Measurements from ENCODE around the gene TSSK6. TPM values are rescaled to one million over a fixed set of nuclear protein-coding genes. Genes with fewer than 3 reads are reported as not detected.
A peak's percentile ranks its signal among the peaks of the same experiment; 100 is the strongest.

The TSSK6 gene
- total RNA-seq, 4 donors from 2014 or later = 1.9 to 3.8 (median 3.0) TPM

GRCh38 chr19:19559931-19560330 is 44.6 kb upstream of the TSSK6 start:
- H3K9me3 ChIP-seq = no peaks in the 10 kb centered on the region
- H3K36me3 ChIP-seq = no peaks in the 10 kb centered on the region
- no peak for TF ChIP-seq POLR2A (IDR thresholded peaks at IDR 0.05)
- TF ChIP-seq, protein P1, sequence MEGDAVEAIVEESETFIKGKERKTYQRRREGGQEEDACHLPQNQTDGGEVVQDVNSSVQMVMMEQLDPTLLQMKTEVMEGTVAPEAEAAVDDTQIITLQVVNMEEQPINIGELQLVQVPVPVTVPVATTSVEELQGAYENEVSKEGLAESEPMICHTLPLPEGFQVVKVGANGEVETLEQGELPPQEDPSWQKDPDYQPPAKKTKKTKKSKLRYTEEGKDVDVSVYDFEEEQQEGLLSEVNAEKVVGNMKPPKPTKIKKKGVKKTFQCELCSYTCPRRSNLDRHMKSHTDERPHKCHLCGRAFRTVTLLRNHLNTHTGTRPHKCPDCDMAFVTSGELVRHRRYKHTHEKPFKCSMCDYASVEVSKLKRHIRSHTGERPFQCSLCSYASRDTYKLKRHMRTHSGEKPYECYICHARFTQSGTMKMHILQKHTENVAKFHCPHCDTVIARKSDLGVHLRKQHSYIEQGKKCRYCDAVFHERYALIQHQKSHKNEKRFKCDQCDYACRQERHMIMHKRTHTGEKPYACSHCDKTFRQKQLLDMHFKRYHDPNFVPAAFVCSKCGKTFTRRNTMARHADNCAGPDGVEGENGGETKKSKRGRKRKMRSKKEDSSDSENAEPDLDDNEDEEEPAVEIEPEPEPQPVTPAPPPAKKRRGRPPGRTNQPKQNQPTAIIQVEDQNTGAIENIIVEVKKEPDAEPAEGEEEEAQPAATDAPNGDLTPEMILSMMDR (IDR thresholded peaks at IDR 0.05) = no peak
- no peak for TF ChIP-seq POLR2AphosphoS5 (IDR thresholded peaks at IDR 0.05)
- no peak for TF ChIP-seq EP300 (IDR thresholded peaks at IDR 0.05)

GRCh38 chr19:19558636-19559035 is 43.3 kb upstream of the TSSK6 start:
- TF ChIP-seq EP300 (IDR thresholded peaks at IDR 0.05) (no peak), POLR2A (IDR thresholded peaks at IDR 0.05) (no peak)
- 92% methylated on average over 16 of the region's 16 CpGs for WGBS
- Histone ChIP-seq H3K4me1 (no peaks in the 10 kb centered on the region), H3K9me3 (no peaks in the 10 kb centered on the region), H3K27me3 (no peaks in the 10 kb centered on the region), H3K36me3 (no peaks in the 10 kb centered on the region), H3K27ac (no peak overlapping the region), H3K4me3 (no peak overlapping the region)
- no peak for DNase-seq (ENCODE audit: low spot score in 2 of 2)

More at GRCh38 chr19:19559931-19560330, 44.6 kb upstream of the TSSK6 start:
- H3K27ac ChIP-seq = no peak overlapping the region
- H3K4me1 ChIP-seq = no peaks in the 10 kb centered on the region
- H3K27me3 ChIP-seq = no peaks in the 10 kb centered on the region
- H3K4me3 ChIP-seq = no peak overlapping the region
- DNase-seq (ENCODE audit: low spot score in 2 of 2) = no peak
- WGBS = 61% methylated on average over 4 of the region's 4 CpGs

DNA sequence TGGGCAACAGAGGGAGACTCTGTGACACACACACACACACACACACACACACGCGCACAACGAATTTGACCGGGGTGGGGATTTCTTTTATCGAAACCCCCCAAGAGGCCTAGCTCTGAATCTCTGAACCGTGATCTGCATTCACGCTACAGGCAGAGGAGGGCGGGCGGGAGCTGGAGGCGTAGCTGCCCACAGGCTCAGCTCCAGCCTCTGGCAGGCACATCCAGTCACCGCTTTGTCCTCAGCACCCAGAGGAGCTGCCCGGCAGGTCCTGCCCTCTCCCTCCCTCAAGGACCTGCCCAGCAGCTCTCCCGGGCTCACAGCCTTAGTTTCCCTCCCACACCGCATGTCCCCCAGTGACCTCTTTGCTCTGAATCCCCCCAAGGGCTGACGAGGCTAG is 42.7 kb upstream of the TSSK6 start:
- Histone ChIP-seq H3K27me3 (no peaks in the 10 kb centered on the region), H3K4me3 (no peak overlapping the region), H3K36me3 (no peaks in the 10 kb centered on the region), H3K9me3 (no peaks in the 10 kb centered on the region), H3K27ac (no peak overlapping the region), H3K4me1 (no peaks in the 10 kb centered on the region)
- WGBS = 64% methylated on average over 4 of the region's 15 CpGs
- no peak for TF ChIP-seq POLR2AphosphoS5 (IDR thresholded peaks at IDR 0.05)
- no peak for TF ChIP-seq POLR2A (IDR thresholded peaks at IDR 0.05)
- no peak for TF ChIP-seq EP300 (IDR thresholded peaks at IDR 0.05)
- TF ChIP-seq, protein P1 (IDR thresholded peaks at IDR 0.05) = no peak
- DNase-seq (ENCODE audit: low spot score in 2 of 2) = no peak

DNA sequence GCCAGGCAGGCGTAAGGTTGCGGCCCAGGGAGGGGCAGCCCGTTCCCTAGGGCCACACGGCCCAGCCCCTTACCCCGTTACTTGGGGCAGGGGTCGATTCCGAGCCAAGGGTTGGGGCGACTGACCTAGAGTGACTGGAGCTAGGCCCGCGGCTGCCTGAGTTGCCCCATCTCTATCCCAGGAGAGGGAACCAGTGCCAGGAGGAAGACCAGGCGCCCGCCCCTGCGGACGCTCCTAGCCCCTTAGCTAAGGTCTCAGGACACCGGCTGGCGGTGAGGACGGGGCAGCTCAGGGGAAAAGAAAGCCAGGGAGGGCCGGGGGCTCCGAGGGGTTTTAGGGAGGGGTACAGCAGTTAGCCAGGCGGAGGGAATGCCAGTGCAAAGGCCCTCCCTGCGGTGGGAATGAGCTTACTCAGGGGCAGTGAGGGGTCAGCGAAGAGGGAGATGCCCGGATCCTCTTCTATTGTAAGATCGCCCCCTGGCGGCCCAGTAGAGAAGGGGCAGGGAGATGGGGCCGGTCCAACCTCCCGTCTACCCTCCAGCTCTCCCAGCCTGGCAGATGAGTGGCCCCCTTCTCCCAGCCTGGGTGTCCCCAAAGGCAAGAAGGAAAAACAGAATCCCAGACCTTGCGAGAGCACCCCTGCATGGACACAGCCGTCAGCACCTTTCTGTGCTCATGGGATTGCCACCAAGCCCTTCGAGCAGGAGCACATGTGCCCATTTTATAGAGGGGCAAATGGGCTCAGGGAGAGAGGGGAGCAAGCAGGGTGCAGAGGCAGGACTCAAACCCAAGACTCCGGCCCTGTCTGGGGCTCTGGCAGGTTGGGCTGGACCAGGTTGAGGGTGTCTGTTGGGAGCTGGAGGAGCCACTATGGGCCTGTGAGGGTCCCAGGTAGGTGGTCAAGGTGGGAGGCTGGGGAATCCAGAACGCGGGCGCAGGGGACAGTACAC is 39.0 kb upstream of the TSSK6 start:
- H3K4me3 ChIP-seq = no peak overlapping the region
- WGBS = 55% methylated on average over 22 of the region's 34 CpGs
- H3K36me3 ChIP-seq = no peaks in the 10 kb centered on the region
- DNase-seq (ENCODE audit: low spot score in 2 of 2) = no peak
- H3K27ac ChIP-seq = no peak overlapping the region
- H3K4me1 ChIP-seq = peaks cover 3% of the 10 kb centered on the region
- TF ChIP-seq, protein P1 (IDR thresholded peaks at IDR 0.05) = peak; percentile 35 to 71
- TF ChIP-seq POLR2A (IDR thresholded peaks at IDR 0.05) = no peak
- no peaks in the 10 kb centered on the region for H3K9me3 ChIP-seq
- peaks cover 14% of the 10 kb centered on the region for H3K27me3 ChIP-seq

- H3K27me3 ChIP-seq = peaks cover 19% of the 10 kb centered on the region
- peaks cover 3% of the 10 kb centered on the region for H3K4me1 ChIP-seq
- H3K36me3 ChIP-seq = no peaks in the 10 kb centered on the region
- no peak overlapping the region for H3K4me3 ChIP-seq
- no peaks in the 10 kb centered on the region for H3K9me3 ChIP-seq
- WGBS = 84% methylated on average over 9 of the region's 10 CpGs
- no peak overlapping the region for H3K27ac ChIP-seq
- TF ChIP-seq, protein P1 (IDR thresholded peaks at IDR 0.05) = no peak
- TF ChIP-seq POLR2AphosphoS5 (IDR thresholded peaks at IDR 0.05) (no peak), EP300 (IDR thresholded peaks at IDR 0.05) (no peak), POLR2A (IDR thresholded peaks at IDR 0.05) (no peak)
- no peak for DNase-seq (ENCODE audit: low spot score in 2 of 2)
Observed at GRCh38 chr19:19553670-19554069, 38.3 kb upstream of the TSSK6 start.
